ENCODE data around the gene OCA2.

The OCA2 gene

DNA sequence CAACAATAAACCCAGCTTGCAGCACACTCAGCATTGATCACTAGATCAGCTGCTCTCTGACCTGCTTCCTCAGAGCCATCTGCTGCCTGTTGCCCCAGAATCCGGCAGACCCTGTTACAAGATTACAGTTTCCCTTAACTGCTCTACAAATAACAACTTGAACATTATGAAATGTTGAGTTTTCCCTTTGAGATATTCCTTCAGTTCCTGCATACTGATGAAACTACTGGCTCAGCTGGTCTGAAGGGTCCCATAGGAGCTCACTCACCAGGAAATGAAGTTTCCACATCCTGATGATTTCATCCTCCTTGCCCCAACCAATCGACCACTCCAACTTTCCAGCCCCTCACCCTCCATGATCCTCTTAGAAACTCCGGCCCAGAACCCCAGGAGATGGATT is 281.9 kb downstream of the OCA2 start:
- no peak for DNase-seq (ENCODE audit: low read depth)

DNA sequence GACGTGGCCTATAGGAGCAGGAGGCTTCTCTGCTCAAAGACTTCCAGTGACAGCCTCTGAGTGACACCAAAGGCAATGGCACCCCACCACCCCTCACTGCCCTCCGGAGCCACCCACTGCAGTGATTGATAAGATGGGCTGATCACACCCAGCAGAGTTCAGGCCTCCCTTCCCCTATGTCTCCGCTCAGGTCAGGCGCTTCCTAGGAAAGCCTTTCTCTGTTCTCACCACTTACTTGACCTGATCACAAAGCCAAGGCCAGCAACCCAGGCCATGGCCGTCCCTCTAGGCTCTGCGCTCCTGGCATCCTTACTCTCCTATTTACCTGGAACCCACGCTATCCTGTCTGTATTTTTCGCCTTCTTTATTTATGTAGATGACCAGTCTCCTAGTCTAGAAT is 282.3 kb downstream of the OCA2 start:
- no peak for DNase-seq (ENCODE audit: low read depth)

DNA sequence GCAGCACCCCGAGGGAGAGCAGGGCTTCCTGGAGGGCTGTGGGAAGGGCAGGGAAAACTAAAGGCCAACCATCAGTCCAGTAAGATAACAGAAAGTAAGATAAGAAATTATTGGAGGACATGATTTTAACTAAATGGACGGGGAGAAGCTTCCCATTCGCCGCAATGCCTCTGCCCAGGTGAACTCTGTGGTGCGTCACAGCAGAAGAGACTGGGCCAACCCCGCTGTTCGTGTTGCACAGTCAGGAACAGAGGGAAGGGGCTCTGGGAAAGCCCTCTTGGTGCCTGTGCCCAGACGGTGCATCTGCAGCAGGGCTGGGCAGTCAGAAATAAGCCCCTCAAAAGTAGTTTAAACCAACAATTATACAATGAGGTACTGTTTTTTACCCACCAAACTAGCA is 284.1 kb downstream of the OCA2 start:
- no peak for DNase-seq (ENCODE audit: low read depth)

DNA sequence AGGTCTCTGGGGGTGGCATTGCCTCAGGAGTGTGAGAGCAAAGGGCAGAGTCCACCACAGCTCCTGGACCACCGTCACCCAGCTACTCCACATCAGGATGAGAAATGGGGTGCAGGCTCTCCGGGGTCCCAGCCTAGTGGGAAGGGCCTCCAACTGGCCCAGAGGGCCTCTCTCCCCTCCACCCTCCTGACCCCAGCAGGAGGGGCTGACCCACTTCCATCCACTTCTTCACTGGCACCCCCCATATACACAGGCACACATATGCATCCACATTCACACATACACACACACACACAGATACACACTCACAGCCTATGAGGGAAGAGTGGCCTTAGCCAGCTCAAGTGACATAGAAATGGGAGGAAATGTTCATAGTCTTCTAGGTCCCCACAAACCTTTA is 286.0 kb downstream of the OCA2 start:
- DNase-seq (ENCODE audit: low read depth) = no peak

DNA sequence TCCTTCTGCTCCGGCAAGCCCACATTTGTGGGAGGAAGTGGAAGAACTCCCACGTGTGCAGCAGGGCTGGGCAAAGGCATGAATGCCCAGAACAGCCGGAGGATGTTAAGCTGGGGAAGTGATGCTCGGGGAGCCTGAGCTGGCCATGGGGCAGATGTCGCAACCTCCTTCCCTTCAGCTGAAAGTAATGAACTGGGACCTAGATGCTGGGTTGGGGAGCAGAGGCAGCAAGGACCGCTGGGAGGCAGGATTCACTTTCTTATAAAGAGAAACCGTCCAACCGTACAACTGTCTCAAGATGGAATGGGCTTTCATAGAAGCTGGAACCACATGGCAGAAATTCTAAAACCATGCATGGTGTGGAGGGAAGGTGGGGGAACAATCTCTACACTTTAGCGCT is 290.9 kb downstream of the OCA2 start:
- DNase-seq (ENCODE audit: low read depth) = no peak

DNA sequence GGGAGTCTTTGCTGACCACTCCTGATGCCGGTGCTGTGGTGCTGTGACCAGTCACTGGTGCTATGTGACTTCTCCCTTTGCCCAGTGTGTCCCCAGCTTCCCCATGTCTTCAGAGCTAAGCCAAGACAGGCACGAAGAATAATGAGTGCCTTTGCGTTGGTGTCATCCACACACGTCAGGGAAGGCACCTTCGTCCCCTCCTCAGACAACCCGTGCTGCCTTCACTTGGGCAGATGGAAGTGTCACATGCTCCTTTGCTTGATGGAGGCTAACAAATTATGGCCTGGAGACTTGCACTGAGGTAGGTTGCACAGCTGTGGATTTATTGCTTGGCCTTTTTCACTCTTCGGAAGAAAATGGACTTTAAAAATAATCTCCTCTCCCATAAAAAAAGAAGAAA is 291.8 kb downstream of the OCA2 start:
- no peak for DNase-seq (ENCODE audit: low read depth)

DNA sequence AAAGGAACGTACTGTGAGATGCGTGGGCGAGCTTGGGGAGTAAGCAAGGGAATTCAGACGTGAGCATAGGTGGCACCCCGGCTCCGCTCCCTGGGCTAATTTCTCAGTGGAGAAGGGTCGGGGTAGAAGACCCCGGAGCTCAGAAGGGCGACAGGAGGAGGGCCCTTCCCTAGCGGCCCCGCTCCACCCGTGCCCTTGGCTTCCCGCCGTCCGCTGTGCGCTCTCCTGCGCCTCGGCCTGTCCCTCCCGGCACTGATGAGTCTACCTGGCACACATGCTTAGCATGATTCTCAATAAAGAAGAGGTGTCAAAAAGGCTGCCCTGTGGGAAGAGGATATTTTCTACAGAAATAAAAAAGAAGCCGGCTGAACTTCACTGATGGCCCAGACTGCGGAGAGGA is 292.7 kb downstream of the OCA2 start:
- DNase-seq (ENCODE audit: low read depth) = no peak

DNA sequence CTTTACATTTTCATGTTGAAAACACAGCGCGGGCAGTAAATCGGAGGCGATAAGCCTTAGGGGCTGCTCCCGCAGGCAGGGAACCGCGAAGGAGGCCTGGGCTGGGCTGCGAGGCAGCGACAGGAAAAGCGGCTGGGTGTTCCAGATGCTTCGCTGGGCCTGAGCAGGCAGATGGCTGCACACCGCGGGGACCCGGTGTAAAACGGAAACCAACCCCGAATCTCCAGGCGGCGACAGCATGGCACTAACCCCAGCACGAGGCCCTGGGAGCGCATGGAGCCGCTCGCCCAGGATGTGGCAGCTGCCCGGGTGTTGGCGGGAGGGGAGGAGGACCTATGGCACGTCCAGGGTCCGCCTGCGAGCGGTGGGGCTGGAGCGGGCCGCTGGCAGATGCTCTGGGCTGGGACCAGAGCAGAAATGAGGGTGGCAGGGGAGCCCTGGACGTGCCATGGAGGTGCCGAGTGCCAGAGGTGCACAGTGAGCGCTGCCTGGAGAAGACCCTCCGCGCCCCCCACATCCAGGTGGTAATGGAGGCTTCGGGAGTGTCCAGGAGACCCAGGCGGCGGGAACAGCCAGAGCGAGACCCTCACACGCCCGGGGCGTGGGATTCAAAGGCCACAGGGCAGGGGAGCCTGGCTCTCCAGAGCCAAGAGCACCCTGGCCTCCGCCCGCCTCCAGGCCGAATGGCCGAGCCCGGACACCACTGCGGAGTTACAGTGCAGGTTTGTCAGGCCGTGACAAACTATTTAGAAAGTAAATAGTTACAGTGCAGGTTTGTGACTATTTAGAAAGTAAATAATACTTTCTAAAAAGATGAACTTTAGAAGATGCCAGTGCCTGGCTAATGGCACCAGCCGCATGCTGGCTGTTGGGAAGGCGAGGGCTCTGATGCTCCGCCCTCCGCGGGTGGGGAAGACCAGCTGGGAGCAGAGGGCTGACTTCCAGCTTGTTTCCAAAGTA is 293.6 kb downstream of the OCA2 start:
- DNase-seq (ENCODE audit: low read depth) = no peak

DNA sequence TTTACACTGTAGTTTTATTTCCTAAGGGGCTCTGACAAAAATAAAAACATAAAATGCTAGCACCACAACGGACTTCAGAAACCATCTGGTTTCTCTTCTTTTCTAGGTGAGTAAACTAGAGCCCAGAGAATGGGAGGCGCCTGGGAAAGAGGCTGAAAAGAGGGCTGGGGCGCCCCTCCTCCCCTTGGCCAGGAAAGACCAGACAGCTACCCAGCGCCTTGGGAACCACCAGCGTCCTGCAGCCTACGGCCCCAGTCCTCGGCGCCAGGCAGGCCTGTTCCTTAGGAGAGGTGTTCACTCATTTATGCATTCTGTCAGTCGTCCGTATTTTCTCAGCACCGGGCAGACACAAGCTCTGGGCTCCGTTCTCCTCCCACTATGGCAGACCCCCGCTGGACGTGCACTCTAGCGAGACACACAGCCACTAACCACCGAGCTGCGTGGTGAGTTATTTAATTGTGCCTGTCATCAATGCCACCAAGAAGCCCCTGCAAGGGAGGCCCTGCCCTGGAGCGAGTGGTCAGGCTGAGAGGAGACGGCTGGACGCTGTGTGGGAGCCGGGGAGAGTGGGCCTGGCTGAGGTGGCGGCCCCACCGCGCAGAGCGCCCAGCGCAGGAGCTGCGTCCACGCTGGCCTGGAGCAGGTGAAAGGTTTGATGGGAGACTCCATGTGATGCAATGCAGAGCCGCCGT is 294.4 kb downstream of the OCA2 start:
- no peak for DNase-seq (ENCODE audit: low read depth)

DNA sequence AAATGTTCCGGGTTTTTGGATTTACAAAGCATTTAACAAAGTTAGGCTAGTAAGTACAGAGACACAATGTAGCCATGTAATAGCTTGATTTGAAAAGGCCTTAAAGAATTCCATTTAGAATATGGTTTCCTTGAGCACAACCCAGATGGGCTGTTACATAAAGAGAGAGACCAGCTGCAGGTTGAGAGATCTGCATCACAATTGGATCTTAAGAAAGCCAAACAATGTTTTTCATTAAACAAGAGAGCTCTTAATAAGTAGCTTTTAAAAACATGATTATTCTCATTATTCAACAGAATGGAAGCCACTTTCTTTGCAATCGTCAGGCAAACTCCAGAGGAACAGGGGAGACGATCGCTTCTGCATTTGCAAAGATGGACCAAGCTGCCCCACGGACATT is 300.3 kb downstream of the OCA2 start:
- no peak for DNase-seq (ENCODE audit: low read depth)

DNA sequence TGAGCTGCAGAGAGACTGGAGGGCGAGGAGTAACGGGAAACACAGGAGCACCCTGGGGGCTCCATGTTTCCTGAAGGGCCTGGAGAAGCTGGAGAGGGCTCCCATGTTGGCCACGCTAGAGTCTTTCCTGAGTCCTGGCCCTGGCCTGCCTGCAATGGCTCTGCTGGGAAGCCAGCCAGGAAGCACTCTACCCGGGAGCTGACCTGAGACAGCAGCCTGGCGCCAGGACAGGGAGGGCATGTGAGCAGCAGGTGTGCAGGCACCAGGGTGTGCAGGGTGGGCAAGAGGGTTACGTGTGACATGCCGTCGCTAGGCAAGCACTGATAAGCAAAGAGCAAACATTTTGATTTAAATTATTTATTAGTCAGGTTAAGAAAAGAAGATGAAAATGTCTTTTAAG is 301.4 kb downstream of the OCA2 start:
- no peak for DNase-seq (ENCODE audit: low read depth)

DNA sequence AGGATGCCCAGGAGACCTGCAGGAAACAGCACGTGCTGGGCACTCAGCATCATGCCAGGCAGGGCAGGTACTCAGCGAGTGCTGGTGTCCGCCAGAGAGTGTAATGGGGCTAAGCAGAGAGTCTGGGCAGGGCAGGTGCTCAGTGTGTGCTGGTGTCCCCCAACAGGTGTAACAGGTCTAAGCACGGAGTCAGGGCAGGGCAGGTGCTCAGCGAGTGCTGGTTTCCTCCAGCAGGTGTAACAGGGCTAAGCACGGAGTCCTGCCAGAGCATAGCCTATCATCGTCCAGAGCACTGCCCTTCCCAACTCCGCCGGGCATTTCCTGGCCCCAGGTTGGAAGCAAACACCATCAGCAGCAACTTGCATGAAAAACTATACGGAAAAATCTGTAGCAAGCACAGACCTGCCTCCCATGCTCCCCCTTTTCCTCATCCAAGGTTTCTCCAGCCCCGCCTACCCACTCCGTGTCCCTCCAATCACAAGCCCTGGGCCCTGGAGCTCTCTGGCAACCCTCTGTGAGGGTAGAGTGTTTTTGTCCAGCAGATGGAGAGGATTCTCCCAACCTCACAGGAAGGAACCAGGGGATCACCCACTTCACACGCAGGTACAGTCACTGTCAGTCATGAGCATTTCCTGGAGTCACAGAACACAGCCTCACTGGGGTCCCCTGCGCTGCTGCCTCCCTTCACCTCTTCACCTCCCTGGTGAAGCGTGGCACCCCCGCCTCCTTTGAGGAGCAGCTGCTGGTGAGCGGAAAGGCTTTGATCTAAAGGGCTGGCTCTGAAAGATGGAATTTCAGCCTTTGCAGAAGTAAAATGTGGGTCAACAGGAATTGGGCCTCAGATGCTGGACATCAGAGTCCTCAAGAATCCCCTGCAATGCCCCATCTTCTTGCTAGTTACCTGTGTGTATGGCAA is 302.5 kb downstream of the OCA2 start:
- no peak for DNase-seq (ENCODE audit: low read depth)

DNA sequence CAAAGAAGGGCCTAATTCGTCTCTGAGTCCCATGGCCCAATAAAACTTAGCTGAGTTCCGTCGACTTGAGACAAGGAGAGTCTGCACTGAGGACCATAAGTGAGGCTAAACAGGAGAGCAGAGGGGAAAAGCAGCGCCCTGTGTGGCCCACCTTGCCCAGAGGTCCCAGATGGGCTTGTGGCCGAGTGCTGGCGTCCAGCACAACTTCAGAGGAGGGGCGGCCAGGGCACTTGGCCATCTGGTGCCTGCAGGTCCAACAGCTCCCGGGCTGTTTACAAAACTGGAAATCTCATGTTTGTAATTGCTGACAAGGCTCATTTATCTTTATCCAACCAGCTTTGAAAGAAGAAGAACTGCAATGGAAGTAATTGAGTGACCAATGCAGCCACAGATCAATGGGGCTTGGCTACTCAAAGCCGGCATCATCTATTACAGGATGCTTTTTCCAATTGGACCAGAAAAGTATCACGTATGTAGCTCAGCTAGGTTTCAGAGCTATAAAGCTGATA is 306.3 kb downstream of the OCA2 start:
- no peak for DNase-seq (ENCODE audit: low read depth)

DNA sequence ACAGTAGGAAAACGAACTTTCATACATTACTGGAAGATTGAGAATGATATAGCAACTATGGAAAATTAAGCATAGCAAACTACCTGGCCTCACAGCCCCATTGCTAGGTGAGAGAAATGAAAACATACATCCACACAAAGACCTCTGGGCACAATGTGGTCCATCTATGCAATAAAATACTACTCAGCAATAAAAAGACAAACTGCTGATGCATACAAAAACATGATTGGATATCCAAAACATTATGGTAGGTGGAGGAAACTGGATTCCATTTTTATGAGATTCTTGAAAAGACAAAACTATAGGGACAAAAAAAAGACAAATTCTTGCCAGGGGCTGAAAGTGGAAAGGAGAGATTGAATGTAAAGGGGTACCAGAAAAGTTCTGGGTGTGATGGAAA is 308.8 kb downstream of the OCA2 start:
- no peak for DNase-seq (ENCODE audit: low read depth)

DNA sequence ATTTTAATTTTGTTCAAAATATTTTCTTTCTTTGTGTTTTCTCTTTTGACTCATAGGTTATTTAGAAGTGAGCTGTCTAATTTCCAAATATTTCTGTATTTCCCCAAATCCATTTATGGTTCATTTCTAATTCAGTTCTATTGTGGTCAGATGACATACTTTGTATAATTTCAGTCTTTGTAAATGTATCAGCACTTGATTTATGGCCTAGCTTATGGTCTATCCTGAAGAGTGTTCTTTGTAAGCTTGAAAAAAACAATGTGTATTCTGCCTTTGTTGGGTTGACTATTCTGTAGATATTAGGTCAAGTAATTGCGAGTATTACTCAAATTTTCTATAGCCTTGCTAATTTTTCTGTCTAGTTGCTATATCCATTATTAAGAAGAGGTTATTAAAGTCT is 311.2 kb downstream of the OCA2 start:
- DNase-seq (ENCODE audit: low read depth) = no peak

DNA sequence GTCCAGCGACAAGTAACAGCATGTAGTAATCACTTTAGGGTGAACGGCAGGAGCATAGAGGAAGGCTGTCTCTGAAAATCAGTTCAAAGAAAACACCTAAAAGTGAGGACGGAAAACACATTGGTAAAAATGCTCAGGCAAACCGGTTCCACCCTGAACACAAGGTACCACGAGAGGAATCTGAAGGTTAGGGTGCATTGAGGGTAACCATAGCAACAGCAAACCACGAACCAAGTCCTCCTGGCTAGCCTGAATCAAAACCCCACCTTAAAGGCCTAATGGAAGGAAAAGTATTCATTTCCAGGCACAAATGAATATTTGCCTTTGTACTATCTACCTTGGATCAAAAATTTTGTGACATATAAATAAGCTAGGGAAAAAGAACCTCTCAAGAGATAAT is 315.0 kb downstream of the OCA2 start:
- no peak for DNase-seq (ENCODE audit: low read depth)

DNA sequence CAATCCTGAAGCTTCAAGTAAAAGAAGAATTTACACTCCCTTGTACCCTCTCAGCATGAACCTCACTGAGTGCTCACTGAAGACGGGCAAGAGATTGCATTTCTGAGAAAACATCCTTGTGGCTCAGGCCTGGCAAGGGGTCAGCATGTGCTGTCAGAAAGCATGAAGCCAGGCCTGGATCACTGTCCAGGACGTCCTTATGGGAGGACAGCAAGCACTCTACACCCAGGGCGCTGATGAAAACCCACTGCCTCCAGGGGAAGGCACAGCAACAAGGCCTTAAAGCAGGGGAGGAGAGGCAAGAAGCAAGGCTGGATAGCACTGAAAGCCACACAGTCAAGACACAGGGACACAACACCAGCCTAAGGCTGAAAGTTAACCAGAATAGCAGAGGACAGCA is 315.4 kb downstream of the OCA2 start:
- DNase-seq (ENCODE audit: low read depth) = no peak

DNA sequence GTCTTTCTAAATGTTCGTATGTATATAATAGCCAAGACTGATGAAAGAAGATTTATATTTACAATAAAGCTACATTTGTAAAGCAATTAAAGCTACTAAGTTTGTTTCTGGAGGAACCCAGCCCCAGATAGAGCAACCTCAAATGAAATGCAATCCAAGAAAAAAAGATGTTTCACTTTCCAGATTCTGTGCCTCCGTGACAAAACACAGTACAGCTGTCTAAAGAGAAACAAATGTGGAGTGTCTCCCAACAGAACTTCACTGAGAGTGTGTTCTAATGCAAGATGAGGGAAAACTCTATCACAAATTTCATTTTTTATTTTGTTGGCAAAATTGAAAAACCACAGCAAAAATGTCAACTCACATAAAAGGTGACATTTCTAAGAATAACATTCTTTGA is 317.0 kb downstream of the OCA2 start:
- DNase-seq (ENCODE audit: low read depth) = no peak

DNA sequence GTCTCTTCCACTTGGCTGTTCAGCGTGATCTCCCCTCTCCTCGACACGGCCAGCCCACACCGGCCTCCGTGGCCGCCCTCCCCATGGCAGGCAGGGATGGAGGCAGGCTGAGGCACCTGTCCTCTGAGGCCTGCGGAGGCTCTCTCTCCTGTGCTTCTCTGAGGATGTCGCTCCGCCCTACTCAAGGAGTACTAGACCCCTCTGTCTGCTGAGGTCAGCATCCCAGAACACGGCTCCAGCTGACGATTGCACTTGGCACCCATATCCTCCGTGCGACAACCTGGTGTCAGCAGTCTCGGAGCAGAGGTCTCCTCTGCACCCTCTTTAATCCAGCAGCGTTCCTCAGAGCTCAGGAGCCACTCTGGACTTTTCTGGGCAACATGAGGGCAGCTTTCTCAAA is 322.6 kb downstream of the OCA2 start:
- no peak for DNase-seq (ENCODE audit: low read depth)

DNA sequence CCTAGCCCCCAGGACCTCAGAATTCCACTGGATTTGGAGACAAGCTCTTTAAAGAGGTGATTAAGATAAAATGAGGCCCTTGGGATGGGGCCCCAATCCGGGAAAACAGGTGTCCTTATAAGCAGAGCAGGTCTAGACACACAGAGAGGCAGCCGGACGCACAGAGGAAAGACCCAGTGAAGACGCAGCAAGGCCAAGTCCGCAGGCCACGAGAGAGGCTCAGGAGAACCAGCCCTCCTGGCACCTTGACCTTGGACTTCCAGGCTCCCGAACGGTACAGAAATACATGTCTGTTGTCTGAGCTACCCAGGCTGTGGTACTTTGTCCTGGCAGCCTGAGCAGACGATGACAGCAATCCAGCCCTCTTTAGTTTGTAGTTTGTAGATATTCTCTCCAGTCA is 324.5 kb downstream of the OCA2 start:
- DNase-seq (ENCODE audit: low read depth) = no peak

DNA sequence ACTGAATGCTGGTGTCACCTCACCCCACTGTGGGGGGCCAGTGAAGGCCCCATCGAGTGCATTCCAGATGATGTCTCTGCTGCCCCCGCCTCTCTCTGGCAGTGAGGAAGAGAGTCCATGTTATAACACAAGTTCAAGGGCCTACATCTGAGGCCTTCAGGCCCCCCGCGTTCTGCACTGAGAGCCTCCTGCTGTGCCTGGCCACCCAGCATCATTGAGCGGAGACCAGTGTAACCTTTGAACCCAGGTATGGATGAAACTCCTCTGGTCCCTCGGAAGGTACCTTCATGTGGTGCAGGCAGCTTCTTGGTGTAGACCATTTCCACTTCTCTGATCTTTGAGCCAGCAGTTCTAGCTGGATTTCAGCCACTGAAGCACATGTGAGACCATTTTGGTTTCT is 324.9 kb downstream of the OCA2 start:
- DNase-seq (ENCODE audit: low read depth) = no peak

DNA sequence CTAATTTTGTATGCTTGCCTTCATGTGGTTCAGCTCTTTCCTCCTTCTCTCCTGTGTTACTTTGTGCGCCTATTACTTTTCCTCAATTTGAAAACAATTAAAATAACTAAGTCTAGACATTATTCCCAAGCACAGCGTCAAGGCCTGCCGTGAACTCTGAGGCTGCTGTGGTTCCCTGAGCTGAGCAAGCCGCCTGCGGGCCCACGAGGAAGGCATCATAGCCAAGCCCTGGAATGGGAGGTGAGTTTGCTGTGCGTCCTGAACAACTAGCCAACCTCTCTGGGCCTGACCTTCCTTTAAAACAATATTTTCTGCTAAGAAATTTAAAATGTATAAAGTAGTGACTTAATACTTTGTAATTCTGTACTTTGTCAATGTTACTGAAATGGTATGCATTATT is 327.2 kb downstream of the OCA2 start:
- no peak for DNase-seq (ENCODE audit: low read depth)
